Effector memory CD4-positive, alpha-beta T cell (primary cell): Measurements from ENCODE around the gene SFXN5.

Source experiments
- DNase-seq, 3 donors: peaks; one replicate each; pipeline ENCODE4 v3.0.0-alpha.2; 2020
- H3K27ac ChIP-seq: 2 replicates; pipeline ENCODE4 v1.7.0; 2013; ENCODE audit warnings: mild to moderate bottlenecking, low read length, moderate library complexity; ENCODE audit not compliant: insufficient read depth, poor library complexity, severe bottlenecking
- H3K27me3 ChIP-seq: replicated peaks from 2 replicates; pipeline ENCODE4 v1.7.0; 2013; ENCODE audit warnings: mild to moderate bottlenecking, low read length; ENCODE audit not compliant: insufficient read depth, control insufficient read depth, poor library complexity, severe bottlenecking
- H3K36me3 ChIP-seq: 2 replicates; pipeline ENCODE4 v1.7.0; 2013; ENCODE audit warnings: mild to moderate bottlenecking, low read length, moderate library complexity; ENCODE audit not compliant: control insufficient read depth, insufficient read depth
- H3K4me1 ChIP-seq: 2 replicates; pipeline ENCODE4 v1.7.0; 2013; ENCODE audit warnings: low read length, mild to moderate bottlenecking; ENCODE audit not compliant: control insufficient read depth, insufficient read depth, poor library complexity, severe bottlenecking
- H3K4me3 ChIP-seq: 2 replicates; pipeline ENCODE4 v1.7.0; 2013; ENCODE audit warnings: low read length, low read depth, mild to moderate bottlenecking; ENCODE audit not compliant: insufficient read depth, poor library complexity, severe bottlenecking
- H3K9me3 ChIP-seq: 2 replicates; pipeline ENCODE4 v1.7.0; 2013; ENCODE audit warnings: mild to moderate bottlenecking, low read length, moderate library complexity; ENCODE audit not compliant: control insufficient read depth

SFXN5 gene

GRCh38 chr2:72949045-72949444 lies 122.5 kb downstream of the SFXN5 start:
- Histone ChIP-seq H3K27ac (no peak overlapping the region), H3K4me1 (peaks cover 6% of the 10 kb centered on the region), H3K36me3 (no peaks in the 10 kb centered on the region), H3K27me3 (no peaks in the 10 kb centered on the region), H3K9me3 (no peaks in the 10 kb centered on the region), H3K4me3 (no peak overlapping the region)
- DNase-seq: no peak

- Histone ChIP-seq H3K9me3 (no peaks in the 10 kb centered on the region), H3K36me3 (no peaks in the 10 kb centered on the region), H3K4me3 (no peak overlapping the region), H3K4me1 (no peaks in the 10 kb centered on the region), H3K27ac (no peak overlapping the region), H3K27me3 (no peaks in the 10 kb centered on the region)
- DNase-seq: no peak
These were observed 123.3 kb downstream of the SFXN5 start for GRCh38 chr2:72947952-72948830.

- no peaks in the 10 kb centered on the region for H3K36me3 ChIP-seq
- no peaks in the 10 kb centered on the region for H3K27me3 ChIP-seq
- no peak overlapping the region for H3K27ac ChIP-seq
These were observed 125.0 kb downstream of the SFXN5 start for GRCh38 chr2:72946466-72946865.

GRCh38 chr2:72945450-72946019 lies 126.0 kb downstream of the SFXN5 start:
- Histone ChIP-seq H3K36me3 (no peaks in the 10 kb centered on the region), H3K4me1 (no peaks in the 10 kb centered on the region)
- DNase-seq: no peak

More at GRCh38 chr2:72946466-72946865, 125.0 kb downstream of the SFXN5 start:
- no peaks in the 10 kb centered on the region for H3K4me1 ChIP-seq
- no peaks in the 10 kb centered on the region for H3K9me3 ChIP-seq
- no peak for DNase-seq
- no peak overlapping the region for H3K4me3 ChIP-seq

GRCh38 chr2:72944804-72945449 lies 126.6 kb downstream of the SFXN5 start:
- H3K27me3 ChIP-seq: no peaks in the 10 kb centered on the region
- no peak overlapping the region for H3K4me3 ChIP-seq
- H3K9me3 ChIP-seq: no peaks in the 10 kb centered on the region
- no peaks in the 10 kb centered on the region for H3K36me3 ChIP-seq
- no peak overlapping the region for H3K27ac ChIP-seq
- no peak for DNase-seq
- H3K4me1 ChIP-seq: no peaks in the 10 kb centered on the region

More at GRCh38 chr2:72945450-72946019, 126.0 kb downstream of the SFXN5 start:
- no peaks in the 10 kb centered on the region for H3K27me3 ChIP-seq
- H3K27ac ChIP-seq: no peak overlapping the region
- H3K4me3 ChIP-seq: no peak overlapping the region
- H3K9me3 ChIP-seq: no peaks in the 10 kb centered on the region

- no peaks in the 10 kb centered on the region for H3K36me3 ChIP-seq
- DNase-seq: no peak
- H3K4me3 ChIP-seq: no peak overlapping the region
- no peak overlapping the region for H3K27ac ChIP-seq
- H3K4me1 ChIP-seq: no peaks in the 10 kb centered on the region
- H3K9me3 ChIP-seq: no peaks in the 10 kb centered on the region
- H3K27me3 ChIP-seq: no peaks in the 10 kb centered on the region
These were observed 127.7 kb downstream of the SFXN5 start for GRCh38 chr2:72943540-72944395.

- Histone ChIP-seq H3K27ac (no peak overlapping the region), H3K4me3 (no peak overlapping the region), H3K9me3 (no peaks in the 10 kb centered on the region), H3K36me3 (no peaks in the 10 kb centered on the region), H3K27me3 (no peaks in the 10 kb centered on the region), H3K4me1 (no peaks in the 10 kb centered on the region)
- no peak for DNase-seq
These were observed 128.6 kb downstream of the SFXN5 start for GRCh38 chr2:72942881-72943418.

- H3K36me3 ChIP-seq: no peaks in the 10 kb centered on the region
- H3K4me3 ChIP-seq: no peak overlapping the region
- H3K9me3 ChIP-seq: no peaks in the 10 kb centered on the region
- H3K4me1 ChIP-seq: no peaks in the 10 kb centered on the region
- DNase-seq: no peak
- no peaks in the 10 kb centered on the region for H3K27me3 ChIP-seq
- H3K27ac ChIP-seq: no peak overlapping the region
These were observed 129.2 kb downstream of the SFXN5 start for GRCh38 chr2:72942293-72942692.

GRCh38 chr2:72940786-72941185 lies 130.7 kb downstream of the SFXN5 start:
- Histone ChIP-seq H3K27ac (no peak overlapping the region), H3K4me3 (no peak overlapping the region), H3K36me3 (no peaks in the 10 kb centered on the region), H3K4me1 (no peaks in the 10 kb centered on the region), H3K27me3 (no peaks in the 10 kb centered on the region), H3K9me3 (no peaks in the 10 kb centered on the region)
- DNase-seq: no peak
